Cerebellar cortex (tissue), 1 donor: Measurements from ENCODE around the gene XRCC1.
A peak's percentile ranks its signal among the peaks of the same experiment; 100 is the strongest.
"Not testable (repeated sequence)": the region's sequence is repeated elsewhere in the genome, so short reads cannot be mapped to it uniquely, and the experiment has no call there.

Experiments
- DNase-seq: peaks from one replicate; pipeline ENCODE4 v3.0.0-alpha.2; 2015; ENCODE audit warnings: low spot score

The XRCC1 gene

DNA sequence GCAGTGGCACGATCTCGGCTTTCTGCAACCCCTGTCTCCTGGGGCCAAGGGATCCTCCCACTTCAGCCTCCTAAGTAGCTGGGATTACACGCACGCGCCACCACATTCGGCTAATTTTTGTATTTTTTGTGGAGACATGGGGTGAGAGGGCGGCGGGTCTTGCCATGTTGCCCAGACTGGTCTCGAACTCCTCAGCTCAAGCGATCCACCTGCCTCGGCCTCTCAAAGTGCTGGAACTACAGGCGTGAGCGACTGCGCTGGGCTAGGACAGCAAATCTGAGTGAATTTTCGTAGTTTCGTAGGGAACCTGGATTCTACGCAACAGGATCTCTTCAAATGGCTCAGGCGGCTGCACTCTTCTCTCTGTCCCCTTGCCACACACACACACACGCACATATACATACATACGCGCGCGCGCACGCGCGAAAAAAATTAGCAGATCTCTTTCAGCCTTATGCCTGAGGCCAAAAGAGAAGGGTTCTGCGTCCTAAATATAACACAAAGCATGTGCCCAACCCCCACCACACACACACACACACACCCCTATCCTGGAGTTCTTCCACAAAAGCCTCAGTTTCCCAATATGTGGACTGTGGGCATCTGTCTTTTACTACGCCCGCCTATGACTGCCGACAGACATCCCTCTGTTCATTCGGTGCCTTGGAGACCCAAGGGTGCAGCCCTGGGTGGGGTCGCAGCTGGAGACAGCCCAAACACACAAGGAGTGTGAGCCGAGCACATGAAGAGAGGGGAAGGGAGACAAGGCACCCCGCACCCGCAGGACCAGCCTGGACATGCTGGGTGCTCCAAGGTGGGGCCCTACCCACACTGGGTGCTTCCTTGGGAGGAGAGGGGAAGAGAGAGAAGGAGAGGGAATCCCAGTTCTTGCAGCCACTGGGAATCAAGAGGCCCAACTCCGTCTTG lies 890 bp upstream of the XRCC1 start:
- DNase-seq: no peak

DNA sequence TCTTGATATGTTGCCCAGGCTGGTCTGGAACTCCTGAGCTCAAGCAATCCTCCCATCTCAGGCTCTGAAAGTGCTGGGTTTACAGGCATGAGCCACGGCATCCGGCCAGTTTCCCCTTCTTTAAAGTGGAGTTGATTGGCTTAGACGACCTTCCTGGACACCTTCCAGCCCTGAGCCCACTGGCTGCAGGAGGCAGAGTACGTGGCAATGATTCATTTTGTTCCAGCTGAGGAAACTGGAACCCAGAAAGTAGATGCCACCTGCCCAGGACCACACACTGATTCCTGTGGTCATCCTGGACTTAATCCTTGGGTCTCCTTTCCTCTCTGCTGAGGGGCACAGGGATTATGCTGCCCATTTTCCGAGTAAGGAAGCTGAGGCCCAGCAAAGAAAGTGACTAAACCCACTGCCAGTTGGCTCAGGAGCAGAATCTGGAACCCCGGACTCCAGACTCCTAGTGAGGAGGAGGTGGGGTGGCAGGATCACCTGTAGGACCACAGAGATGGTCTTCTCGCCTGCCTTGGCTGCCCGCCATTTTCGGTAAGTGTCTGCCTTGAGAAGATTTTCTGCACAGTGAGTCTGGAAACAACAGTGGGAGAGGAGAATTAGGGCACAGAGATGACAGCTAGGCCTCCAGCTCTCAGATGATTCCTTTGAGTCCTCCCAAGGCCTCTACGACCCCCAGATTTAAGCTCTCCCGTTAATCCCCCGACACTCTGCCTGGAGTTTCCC lies 737 bp downstream of the XRCC1 start:
- no peak for DNase-seq

DNA sequence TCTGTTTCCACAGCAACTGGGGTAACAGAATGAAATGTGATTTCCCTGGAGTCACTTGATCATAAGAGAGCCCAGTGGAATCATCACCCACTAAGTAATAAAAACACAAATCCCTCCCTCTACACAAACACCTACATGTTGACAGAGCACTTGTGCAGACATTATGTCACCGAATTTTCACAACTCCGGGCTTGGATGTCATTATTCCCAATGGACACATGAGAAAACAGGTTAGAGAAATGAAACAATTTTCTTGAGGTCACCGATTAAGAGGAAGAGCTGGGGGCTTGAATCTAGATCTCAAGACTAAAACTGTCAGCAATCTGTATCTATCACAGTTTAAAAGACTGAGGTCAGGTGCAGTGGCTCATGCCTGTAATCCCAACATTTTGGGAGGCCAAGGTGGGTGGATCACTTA lies 3.1 kb downstream of the XRCC1 start:
- no peak for DNase-seq

DNA sequence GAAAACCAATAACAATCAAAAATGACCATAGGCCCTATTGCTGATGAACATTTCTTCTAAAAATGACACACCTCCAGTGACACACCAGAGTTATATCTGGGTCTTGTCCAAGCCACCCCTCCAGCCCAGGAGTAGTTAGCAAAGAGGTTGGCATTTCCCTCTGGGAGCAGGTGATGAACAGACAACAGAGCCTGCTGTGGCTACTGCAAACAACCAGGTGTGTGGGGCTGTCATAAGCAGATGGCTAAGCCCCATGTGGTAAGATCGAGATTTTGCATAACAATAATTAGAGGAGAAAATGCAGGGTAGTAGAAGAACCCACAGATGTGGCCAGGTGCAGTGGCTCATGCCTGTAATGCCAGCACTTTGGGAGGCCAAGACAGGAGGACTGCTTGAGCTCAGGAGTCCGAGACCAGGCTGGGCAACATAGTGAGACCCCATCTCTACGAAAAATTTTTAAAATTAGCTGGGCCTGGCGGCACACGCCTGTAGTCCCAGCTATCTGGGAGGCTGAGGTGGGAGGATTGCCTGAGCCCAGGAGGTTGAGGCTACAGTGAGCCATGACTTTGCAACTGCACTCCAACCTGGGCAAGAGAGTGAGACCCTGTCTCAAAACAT lies 5.0 kb downstream of the XRCC1 start:
- DNase-seq: no peak

DNA sequence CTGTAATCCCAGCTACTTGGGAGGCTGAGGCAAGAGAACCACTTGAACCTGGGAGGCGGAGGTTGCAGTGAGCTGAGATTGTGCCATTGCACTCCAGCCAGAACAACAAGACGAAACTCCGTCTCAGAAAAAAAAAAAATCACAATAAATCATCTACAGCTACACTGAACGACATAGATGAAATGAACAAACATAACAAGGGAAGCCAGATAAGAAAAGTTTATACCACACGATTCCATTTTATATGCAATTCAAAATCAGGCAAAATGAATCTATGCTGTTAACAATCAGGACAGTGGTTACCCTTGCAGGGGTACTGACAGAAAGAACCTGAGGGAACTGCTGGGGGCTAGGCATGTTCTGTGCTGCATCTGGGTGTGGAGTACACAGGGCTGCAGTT lies 5.7 kb downstream of the XRCC1 start:
- no peak for DNase-seq

DNA sequence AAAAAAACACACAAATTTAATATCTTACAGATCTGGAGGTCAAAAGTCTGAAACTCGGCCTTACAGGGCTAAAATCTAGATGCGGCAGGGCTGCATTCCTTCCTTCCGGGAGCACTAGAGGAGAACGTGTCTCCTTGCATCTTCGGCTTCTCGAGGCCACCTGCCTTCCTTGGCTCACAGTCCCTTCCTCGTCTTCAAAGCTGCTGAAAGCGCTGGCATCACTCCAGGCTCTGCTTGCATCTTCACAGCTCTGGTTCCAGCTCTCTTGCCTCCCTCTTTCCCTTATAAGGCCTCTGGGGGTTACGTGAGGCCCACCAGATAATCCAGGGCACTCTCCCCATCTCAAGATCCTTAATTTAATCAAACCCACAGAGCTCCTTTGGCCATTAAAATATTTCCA lies 10.5 kb downstream of the XRCC1 start:
- DNase-seq: peak; percentile 82

DNA sequence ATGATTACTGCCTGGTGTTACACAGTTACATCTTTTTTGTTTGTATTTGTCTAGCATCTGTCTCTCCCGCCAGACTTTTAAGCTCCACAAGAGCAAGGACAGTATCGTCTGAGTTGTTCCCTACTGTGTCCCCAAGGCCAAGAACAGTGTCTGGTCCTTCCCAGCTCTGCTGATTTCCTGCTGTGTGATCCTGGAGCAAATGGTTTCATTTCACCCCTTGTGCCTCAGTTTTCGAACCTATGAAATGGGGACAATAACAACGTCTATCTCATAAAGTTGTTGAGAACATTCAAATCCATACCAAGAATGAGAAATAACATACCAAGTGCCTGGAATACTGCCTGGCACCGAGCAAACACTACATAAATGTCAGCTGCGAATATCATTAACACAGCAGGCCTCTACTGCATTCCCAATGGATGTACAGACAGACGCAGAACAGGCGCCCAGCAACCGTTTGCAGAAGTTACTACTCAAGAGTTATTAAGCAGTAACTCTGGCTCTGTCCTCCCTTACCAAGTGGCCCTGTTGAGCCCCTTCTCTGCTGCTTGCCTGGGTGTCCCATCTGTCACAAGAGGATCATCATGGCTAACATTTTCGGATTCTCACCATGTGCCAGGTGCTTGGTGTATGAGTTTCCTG lies 11.4 kb downstream of the XRCC1 start:
- no peak for DNase-seq

DNA sequence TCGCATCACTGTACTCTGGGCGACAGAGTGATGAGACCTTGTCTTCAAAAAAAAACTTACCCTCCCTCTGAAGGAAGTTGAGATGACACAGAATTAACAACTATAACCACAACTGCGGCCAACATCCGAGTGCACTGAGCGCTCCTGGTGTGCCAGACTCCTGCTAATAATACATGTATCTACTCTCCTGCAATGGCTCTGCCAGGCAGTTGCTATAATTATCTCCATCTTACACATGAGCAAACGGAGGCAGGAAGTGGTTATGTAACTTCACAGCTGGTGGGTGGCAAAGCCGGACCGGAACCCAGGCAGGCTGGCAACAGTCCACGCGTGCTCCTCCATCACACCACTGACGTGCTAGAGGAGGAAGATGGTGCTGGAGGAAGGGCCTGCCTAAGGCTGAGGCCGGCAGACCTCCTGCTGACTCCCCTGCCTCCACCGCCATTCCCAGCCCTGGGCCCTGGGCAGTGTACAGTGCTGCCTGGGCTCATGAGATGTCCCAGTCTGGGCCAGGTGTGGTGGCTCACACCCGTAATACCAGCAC lies 12.6 kb downstream of the XRCC1 start:
- peak; percentile 94 for DNase-seq

DNA sequence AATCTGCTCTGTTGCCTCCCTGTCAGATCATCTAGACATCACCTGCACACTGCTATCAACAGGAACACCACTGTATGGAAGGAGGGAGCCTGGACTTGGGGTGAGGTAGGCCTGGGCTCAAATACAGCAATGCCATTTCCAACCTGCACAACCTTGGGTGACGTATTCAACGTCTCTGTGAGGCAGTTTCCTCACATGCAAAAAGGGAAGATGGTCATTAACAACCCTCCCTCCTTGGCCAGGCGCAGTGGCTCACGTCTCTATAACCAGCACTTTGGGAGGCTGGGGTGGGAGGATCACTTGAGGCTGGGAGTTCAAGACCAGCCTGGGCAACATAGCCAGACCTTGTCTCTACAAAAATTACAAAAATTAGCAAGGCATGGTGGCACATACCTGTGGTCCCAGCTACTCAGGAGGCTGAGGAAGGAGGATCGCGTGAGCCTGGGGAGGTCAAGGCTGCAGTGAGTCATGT lies 13.1 kb downstream of the XRCC1 start:
- no peak for DNase-seq

DNA sequence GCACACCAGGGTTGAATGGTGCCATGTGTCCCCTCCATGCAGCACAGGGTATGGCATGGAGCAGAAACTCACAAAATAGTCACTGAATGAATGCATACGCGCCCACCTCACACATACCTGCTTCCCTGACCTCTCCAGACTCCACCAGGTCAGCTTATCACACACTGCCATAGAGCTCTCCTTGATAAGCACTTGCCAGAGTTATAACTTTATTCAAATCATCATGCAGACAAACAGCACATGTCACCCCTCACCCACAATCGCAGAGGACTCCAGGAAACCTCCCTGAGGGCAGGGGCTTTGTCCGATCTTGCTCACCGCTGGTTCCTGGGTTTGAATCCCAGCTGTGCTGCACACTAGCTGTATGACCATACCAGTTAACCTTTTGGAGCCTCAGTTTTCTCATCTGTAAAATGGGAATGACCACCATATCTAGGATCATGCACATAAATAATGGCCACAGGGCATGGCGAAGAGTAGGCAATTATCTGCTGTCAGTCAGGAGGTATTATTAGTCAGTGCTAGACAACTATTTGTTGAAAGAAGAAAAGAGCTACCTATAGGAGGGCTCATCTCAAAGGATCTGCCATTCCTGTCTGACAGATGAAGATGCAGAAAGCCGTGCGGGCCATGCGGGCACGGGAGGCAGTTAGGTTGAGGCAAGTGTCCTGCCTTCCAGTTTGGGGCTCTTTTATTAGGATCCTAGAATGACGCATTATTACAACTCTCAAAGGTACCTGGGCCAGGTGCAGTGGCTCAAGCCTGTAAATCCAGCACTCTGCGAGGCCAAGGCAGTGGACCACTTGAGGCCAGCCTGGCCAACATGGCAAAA lies 14.0 kb downstream of the XRCC1 start:
- no peak for DNase-seq

DNA sequence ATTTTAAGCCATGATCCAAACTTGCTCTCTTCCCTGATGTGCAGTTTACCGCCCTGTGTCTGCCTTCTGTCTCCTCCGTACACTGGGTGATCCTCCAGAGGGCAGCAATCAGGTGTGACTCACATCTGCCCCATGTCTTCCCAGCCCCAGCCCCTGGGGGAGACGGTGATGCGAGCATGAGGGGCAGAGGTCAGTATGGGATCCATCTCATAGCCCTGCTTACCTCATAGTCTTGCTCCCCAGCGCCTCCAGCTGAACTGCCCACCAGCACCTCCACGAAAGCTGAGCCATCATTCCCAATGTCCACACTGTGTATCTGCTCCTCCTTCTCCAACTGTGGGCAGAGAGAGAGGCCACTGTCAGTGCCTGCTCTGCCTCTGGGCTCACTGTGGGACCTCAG lies 14.6 kb downstream of the XRCC1 start:
- no peak for DNase-seq

DNA sequence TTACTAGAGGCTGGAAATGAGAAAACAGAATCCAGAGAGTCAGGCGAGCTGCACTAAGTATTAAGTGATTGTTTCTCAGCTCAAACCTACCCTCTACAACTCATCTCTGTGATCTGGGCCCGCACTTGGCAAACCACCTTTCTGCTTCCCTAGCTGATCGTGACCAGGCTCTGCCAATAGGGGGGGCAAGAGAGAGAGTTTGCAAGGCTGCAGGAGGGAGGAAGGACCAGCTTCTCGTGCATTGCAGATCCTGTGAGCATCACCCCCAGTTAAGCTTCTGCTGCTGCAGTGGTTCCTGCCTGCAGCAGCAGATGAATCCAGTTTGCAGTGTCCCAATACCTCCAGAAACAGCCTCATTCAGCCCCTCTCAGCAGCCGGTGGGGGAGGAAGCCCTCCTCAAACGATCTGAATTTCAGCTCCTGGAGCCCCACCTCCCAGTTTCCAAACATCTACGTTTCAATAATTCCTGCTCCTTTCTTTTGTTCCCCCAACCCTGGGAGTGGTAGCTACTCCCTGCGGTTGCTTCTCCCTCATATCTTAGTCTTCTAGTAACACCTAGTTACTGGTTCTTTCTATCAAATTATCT lies 20.0 kb downstream of the XRCC1 start:
- peak; percentile 93 for DNase-seq

DNA sequence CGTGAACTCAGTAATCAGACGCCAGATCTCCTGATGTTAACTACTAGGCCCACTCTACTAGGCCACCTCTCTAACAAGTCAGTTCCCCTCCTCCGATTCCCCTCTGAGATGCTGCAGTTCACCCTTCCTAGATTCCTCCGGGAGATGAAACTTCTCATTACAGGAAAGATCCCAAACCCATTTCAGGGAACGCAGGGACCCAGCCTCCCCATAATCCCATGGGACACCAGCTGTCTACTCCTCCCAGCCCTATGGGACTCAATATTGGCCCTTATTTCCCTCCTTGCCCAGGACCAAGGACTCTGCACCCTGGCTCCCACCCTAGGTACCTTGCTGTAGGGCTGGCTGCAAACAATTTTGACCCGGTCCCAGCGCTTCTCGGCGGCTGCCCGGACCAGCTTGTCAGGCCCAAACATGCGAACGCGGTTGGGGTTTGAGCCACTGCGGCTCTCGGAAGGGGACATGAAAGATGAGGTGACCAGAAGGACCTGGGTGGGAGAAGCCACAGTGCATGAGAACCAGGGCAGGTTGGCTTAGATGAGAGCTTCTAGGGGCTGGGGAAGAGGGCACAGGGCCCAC lies 20.9 kb downstream of the XRCC1 start:
- DNase-seq: no peak

DNA sequence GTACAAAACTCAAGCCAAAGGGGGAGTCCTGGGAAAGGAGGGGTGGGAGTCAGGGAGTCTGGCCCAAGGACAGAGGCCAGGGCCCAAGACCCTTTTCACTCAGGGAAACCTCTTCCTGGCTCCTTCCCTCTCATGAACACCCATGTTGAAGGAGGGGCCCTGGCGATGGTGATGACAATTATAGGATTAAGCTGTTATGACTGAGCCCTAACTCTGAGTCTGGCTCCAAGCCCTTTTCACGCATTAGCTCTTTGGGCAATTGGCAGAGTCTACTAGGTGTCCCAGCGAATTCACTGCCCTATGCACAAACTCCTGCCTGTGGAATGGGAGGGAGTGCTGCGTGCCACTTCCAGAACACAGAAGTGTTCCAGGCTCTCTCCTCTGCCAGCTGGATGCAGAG lies 21.7 kb downstream of the XRCC1 start:
- DNase-seq: no peak

DNA sequence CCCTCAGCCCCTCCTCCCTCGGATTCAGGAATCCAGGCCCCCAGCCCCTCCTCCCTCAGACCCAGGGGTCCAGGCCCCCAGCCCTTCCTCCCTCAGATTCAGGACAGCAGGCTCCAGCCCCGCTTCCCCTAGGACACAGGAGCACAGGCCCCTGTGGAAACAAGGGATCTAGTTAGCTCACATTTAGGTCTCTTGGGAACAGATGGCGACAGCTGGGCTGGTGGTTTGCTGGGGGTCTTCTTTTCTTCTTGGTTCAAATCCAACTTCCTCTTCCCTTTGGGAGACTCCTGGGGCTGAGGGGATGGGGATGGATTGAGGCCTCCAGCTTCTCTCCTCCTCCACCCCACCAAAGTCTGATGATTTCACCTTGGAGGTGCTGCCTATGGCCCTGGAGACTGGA lies 22.7 kb downstream of the XRCC1 start:
- DNase-seq: no peak

DNA sequence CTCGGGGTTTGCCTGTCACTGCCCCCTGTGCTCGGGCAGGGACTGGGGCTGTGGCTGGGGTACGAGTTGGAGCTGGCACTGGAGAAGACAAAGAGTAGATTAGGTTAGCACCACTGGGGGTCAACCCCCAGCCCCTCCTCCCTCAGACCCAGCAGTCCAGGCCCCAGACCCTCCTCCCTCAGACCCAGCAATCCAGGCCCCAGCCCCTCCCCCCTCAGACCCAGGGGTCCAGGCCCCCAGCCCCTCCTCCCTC lies 23.2 kb downstream of the XRCC1 start:
- no peak for DNase-seq

DNA sequence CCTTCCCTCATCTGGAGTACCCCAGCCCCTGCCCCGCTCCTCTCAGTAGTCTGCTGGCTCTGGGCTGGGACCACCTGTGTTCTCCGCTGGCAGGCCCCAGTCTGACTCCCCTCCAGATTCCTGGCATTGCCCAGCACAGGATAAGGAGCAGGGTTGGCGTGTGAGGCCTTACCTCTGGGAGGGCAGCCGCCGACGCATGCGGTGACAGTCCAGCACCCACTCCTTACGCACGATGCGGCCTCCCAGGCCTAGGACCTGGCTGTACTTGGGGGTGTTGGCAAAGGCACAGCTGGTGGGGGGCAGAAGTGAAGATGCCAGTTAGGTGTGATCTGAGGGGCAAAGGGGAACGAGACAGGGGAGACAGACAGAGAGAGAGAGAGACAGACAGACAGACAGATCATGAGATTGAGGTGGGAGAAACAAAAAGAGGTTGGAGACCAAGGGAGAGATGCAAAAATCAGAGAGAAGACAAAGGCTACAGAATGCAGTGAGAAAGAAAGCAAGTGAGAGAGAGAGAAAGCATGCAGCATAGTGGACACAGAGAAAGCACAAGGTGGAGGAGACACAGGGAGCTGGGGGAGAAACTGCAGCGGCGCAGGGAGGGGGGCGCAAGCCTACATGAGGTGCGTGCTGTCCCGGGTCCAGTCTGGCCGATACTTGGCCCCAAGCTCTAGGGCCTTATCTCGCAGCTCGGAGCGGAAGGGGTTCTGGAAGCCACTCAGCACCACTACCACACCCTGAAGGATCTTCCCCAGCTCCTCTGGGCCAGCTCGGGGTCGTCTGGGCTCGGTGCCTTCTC lies 23.7 kb downstream of the XRCC1 start:
- DNase-seq: no peak

DNA sequence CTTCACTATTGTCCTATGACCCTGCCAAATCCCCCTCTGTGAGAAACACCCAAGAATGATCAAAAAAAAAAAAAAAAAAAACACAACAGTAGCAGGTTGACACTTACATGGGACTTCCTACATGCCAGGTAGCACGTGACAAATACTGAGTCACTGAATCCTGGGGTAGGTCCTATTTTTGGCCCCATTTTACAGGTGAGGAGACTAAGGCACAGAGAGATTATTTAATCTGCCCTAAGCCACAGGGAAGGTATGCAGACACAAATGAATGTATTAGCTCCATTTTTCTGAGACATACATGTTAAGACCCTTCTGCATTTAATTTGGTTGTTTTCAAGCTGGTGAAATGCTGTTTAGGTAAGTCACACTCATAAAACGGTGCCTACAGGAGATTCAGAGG lies 26.6 kb downstream of the XRCC1 start:
- no peak for DNase-seq

DNA sequence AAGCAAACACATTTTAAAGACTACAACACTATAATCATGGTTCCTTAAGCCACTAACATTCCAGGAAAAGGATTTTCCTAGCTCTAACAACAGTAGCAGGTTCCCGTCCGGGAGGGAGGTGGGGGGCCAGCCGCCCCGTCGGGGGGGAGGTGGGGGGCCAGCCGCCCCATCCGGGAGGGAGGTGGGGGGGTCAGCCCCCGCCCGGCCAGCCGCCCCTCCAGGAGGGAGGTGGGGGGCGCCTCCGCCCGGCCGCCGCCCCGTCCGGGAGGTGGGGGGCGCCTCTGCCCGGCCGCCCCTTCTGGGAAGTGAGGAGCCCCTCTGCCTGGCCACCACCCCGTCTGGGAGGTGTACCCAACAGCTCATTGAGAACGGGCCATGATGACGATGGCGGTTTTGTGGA lies 27.4 kb downstream of the XRCC1 start:
- not testable (repeated sequence) for DNase-seq

DNA sequence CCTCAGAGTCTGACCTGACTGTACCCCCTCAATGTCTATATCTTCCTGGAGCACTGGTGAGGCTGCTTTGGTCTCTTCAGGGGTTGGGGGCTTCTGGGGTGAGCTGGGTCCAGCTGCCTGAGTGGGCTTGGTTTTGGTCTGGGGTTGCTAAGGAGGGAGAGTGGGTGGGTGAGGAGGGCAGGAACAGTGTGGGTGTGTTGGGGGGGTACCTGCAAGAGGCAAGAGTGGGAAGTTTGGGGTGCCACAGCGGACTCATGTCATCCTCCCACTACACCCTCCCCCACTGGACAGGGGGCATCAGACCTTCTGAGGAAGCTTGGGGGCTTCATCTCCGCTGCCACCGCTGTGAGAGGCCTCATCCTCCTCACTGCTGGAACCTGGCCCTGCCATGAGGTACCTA lies 28.7 kb downstream of the XRCC1 start:
- DNase-seq: no peak
